LNCAP (cell line): ENCODE data around the gene RSU1.

Source experiments
- CTCF ChIP-seq: fragments of 450-650 bp; IDR thresholded peaks from 2 replicates; pipeline ENCODE4 v1.5.1; 2017; ENCODE audit warnings: mild to moderate bottlenecking

Gene RSU1

GRCh38 chr10:16663444-16663843, 153.8 kb downstream of the RSU1 start:
- no peak for TF ChIP-seq CTCF

GRCh38 chr10:16662923-16663322, 154.3 kb downstream of the RSU1 start:
- TF ChIP-seq CTCF = no peak

- no peak for TF ChIP-seq CTCF
Observed at GRCh38 chr10:16656895-16657294, 160.3 kb downstream of the RSU1 start.

- TF ChIP-seq CTCF = no peak
Observed at GRCh38 chr10:16653224-16653623, 164.0 kb downstream of the RSU1 start.

- no peak for TF ChIP-seq CTCF
Observed at GRCh38 chr10:16652154-16652553, 165.1 kb downstream of the RSU1 start.

GRCh38 chr10:16649757-16650156, 167.5 kb downstream of the RSU1 start:
- TF ChIP-seq CTCF = no peak

- TF ChIP-seq CTCF = no peak
Observed at GRCh38 chr10:16648366-16648765, 168.9 kb downstream of the RSU1 start.
